ENCODE measurements around the gene DOCK6. TPM values are rescaled to one million over a fixed set of nuclear protein-coding genes. Genes with fewer than 3 reads are reported as not detected.

DOCK6 gene
- total and polyA plus RNA-seq, 10 of the 15 experiments (the other 5 are each of a cell fraction or from before 2014, with no cell fraction given), result 0.76 to 24.8 (median 4.7) TPM

DNA sequence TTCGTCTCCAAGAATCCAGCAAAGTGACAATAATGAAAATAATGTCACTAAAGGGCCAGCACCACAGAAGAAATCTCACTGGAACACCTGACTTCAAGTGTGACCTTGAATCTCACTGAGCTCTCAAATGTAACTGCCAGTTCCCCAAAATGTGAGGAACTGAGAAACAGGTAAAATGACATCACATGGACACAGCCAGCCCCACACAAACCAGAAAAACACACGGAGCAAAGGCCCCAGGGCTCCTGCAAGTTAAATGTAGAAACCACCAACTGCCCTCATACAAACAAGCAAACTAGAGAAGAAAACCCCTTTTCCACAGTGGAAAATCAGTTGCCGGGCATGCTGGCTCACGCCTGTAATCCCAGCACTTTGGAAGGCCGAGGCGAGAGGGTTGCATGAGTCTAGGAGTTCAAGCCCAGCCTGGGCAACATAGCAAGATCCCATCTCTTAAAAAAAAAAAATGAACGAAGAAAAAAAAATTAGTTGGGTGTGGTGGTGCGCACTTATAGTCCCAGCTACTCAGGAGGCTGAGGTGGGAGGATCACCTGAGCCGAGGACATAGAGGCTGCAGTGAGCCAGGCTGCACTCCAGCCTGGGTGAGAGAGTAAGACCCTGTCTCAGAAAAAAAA, 56.3 kb downstream of the DOCK6 start (continued):
- TF ChIP-seq, protein P1, sequence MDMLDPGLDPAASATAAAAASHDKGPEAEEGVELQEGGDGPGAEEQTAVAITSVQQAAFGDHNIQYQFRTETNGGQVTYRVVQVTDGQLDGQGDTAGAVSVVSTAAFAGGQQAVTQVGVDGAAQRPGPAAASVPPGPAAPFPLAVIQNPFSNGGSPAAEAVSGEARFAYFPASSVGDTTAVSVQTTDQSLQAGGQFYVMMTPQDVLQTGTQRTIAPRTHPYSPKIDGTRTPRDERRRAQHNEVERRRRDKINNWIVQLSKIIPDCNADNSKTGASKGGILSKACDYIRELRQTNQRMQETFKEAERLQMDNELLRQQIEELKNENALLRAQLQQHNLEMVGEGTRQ (IDR thresholded peaks at IDR 0.05; ENCODE audit: borderline replicate concordance, low read depth, low read length), result no peak; the same call in 1 of the 2 replicates
- TF ChIP-seq, protein P2, sequence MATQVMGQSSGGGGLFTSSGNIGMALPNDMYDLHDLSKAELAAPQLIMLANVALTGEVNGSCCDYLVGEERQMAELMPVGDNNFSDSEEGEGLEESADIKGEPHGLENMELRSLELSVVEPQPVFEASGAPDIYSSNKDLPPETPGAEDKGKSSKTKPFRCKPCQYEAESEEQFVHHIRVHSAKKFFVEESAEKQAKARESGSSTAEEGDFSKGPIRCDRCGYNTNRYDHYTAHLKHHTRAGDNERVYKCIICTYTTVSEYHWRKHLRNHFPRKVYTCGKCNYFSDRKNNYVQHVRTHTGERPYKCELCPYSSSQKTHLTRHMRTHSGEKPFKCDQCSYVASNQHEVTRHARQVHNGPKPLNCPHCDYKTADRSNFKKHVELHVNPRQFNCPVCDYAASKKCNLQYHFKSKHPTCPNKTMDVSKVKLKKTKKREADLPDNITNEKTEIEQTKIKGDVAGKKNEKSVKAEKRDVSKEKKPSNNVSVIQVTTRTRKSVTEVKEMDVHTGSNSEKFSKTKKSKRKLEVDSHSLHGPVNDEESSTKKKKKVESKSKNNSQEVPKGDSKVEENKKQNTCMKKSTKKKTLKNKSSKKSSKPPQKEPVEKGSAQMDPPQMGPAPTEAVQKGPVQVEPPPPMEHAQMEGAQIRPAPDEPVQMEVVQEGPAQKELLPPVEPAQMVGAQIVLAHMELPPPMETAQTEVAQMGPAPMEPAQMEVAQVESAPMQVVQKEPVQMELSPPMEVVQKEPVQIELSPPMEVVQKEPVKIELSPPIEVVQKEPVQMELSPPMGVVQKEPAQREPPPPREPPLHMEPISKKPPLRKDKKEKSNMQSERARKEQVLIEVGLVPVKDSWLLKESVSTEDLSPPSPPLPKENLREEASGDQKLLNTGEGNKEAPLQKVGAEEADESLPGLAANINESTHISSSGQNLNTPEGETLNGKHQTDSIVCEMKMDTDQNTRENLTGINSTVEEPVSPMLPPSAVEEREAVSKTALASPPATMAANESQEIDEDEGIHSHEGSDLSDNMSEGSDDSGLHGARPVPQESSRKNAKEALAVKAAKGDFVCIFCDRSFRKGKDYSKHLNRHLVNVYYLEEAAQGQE (IDR thresholded peaks at IDR 0.05; ENCODE audit: low read depth, low read length), result no peak
- TF ChIP-seq, protein P3, sequence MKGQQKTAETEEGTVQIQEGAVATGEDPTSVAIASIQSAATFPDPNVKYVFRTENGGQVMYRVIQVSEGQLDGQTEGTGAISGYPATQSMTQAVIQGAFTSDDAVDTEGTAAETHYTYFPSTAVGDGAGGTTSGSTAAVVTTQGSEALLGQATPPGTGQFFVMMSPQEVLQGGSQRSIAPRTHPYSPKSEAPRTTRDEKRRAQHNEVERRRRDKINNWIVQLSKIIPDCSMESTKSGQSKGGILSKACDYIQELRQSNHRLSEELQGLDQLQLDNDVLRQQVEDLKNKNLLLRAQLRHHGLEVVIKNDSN (IDR thresholded peaks at IDR 0.05; ENCODE audit: borderline replicate concordance, extremely low read length, insufficient read depth, low read depth, low read length), result no peak
- 0 out of 2 replicates have a peak, but pooled peaks have one; percentile 19 for TF ChIP-seq JUND (IDR thresholded peaks at IDR 0.05; ENCODE audit: low read depth, low read length)
- 0 out of 2 replicates have a peak, but pooled peaks have one; percentile 15 for TF ChIP-seq YBX1 (IDR thresholded peaks at IDR 0.05)
- no peak for TF ChIP-seq WRNIP1 (IDR thresholded peaks at IDR 0.05; ENCODE audit: borderline replicate concordance, low read depth, low read length)
- no peak for TF ChIP-seq MEF2A (IDR thresholded peaks at IDR 0.05; ENCODE audit: insufficient read depth, low read depth, low read length)
- no peak; the same call in 1 of the 2 replicates for TF ChIP-seq SMC3 (IDR thresholded peaks at IDR 0.05; ENCODE audit: borderline replicate concordance, low read length)
- TF ChIP-seq, protein P4, sequence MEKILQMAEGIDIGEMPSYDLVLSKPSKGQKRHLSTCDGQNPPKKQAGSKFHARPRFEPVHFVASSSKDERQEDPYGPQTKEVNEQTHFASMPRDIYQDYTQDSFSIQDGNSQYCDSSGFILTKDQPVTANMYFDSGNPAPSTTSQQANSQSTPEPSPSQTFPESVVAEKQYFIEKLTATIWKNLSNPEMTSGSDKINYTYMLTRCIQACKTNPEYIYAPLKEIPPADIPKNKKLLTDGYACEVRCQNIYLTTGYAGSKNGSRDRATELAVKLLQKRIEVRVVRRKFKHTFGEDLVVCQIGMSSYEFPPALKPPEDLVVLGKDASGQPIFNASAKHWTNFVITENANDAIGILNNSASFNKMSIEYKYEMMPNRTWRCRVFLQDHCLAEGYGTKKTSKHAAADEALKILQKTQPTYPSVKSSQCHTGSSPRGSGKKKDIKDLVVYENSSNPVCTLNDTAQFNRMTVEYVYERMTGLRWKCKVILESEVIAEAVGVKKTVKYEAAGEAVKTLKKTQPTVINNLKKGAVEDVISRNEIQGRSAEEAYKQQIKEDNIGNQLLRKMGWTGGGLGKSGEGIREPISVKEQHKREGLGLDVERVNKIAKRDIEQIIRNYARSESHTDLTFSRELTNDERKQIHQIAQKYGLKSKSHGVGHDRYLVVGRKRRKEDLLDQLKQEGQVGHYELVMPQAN (conservative IDR thresholded peaks at IDR 0.05), result 0 out of 2 replicates have a peak, but pooled peaks have one; percentile 29
- TF ChIP-seq, protein P5, sequence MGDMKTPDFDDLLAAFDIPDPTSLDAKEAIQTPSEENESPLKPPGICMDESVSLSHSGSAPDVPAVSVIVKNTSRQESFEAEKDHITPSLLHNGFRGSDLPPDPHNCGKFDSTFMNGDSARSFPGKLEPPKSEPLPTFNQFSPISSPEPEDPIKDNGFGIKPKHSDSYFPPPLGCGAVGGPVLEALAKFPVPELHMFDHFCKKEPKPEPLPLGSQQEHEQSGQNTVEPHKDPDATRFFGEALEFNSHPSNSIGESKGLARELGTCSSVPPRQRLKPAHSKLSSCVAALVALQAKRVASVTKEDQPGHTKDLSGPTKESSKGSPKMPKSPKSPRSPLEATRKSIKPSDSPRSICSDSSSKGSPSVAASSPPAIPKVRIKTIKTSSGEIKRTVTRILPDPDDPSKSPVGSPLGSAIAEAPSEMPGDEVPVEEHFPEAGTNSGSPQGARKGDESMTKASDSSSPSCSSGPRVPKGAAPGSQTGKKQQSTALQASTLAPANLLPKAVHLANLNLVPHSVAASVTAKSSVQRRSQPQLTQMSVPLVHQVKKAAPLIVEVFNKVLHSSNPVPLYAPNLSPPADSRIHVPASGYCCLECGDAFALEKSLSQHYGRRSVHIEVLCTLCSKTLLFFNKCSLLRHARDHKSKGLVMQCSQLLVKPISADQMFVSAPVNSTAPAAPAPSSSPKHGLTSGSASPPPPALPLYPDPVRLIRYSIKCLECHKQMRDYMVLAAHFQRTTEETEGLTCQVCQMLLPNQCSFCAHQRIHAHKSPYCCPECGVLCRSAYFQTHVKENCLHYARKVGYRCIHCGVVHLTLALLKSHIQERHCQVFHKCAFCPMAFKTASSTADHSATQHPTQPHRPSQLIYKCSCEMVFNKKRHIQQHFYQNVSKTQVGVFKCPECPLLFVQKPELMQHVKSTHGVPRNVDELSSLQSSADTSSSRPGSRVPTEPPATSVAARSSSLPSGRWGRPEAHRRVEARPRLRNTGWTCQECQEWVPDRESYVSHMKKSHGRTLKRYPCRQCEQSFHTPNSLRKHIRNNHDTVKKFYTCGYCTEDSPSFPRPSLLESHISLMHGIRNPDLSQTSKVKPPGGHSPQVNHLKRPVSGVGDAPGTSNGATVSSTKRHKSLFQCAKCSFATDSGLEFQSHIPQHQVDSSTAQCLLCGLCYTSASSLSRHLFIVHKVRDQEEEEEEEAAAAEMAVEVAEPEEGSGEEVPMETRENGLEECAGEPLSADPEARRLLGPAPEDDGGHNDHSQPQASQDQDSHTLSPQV (IDR thresholded peaks at IDR 0.05), result no peak
- TF ChIP-seq SUPT20H (IDR thresholded peaks at IDR 0.05; ENCODE audit: borderline replicate concordance, control insufficient read depth, low read depth, low read length), result no peak
- TF ChIP-seq ZZZ3 (IDR thresholded peaks at IDR 0.05; ENCODE audit: control insufficient read depth, insufficient read length, low read depth), result no peak
- peak; percentile 84 for TF ChIP-seq MTA2 (IDR thresholded peaks at IDR 0.05; ENCODE audit: low read depth)
